H1 (cell line): ENCODE results near the gene IQSEC3. TPM values are rescaled to one million over a fixed set of nuclear protein-coding genes. Genes with fewer than 3 reads are reported as not detected.

ENCODE experiments used
- CHD1 ChIP-seq: IDR thresholded peaks from 2 replicates; pipeline ENCODE4 v1.6.1; 2012; ENCODE audit warnings: low read depth, low read length, improper control_type of control experiment
- CTBP2 ChIP-seq: IDR thresholded peaks from 2 replicates; pipeline ENCODE4 v1.7.0; 2011; ENCODE audit warnings: borderline replicate concordance, mild to moderate bottlenecking, moderate library complexity, mixed read lengths, low read length; ENCODE audit not compliant: insufficient read depth, insufficient read length
- E2F6 ChIP-seq: IDR thresholded peaks from 2 replicates; pipeline ENCODE4 v1.6.1; 2012; ENCODE audit warnings: inconsistent platforms
- KDM1A ChIP-seq: fragments of 200-600, 300-600 bp; sonication (generic); IDR thresholded peaks from 2 replicates; pipeline ENCODE4 v1.7.1; 2016; ENCODE audit warnings: mild to moderate bottlenecking, low read length, borderline replicate concordance
- NRF1 ChIP-seq: IDR thresholded peaks from 2 replicates; pipeline ENCODE4 v1.6.1; 2011; ENCODE audit warnings: mild to moderate bottlenecking, low read depth, low read length, improper control_type of control experiment
- SIRT6 ChIP-seq: IDR thresholded peaks from one replicate; pipeline ENCODE4 v1.7.1; 2012; ENCODE audit warnings: low read length, inconsistent platforms
- polyA plus RNA-seq, 7 experiments: library from polyadenylated mRNA; depleted of rRNA in 3 of 7; stranded (reverse) in 5 of 7; unstranded in 2 of 7; fragments of >200 nt in 5 of 7; fragments of 200-250 nt in 2 of 7; gene quantifications; 1 replicate in 5 of 7; 2 replicates in 1 of 7; 4 replicates in 1 of 7; pipeline versions ENCODE4 v1.2.1 to v1.2.3, GENCODE V29; 2011 to 2013; ENCODE audit warnings: missing spikeins in 2 of 7, mixed read lengths in 2 of 7
- total RNA-seq: library from RNA; stranded (reverse); fragmentation: NEBNext Ultra II Directional; extraction: Animal tissue kit (Norgen Biotek cat#: 25700); gene quantifications from 2 replicates; pipeline ENCODE4 v1.2.1, GENCODE V29; 2021

Gene IQSEC3
- total and polyA plus RNA-seq, 2 of the 8 experiments (the other 6 are each of a cell fraction or from before 2014, with no cell fraction given) = 1.2 to 3.1 TPM

- TF ChIP-seq CHD1 (no peak), E2F6 (no peak), CTBP2 (no peak), NRF1 (no peak), KDM1A (no peak), SIRT6 (no peak)
Observed at GRCh38 chr12:193261-193660, 126.7 kb downstream of the IQSEC3 start (continued).
